ENCODE measurements around the gene CTDSP1. TPM values are rescaled to one million over a fixed set of nuclear protein-coding genes. Genes with fewer than 3 reads are reported as not detected.

CTDSP1 gene
- total RNA-seq, 2 experiments from 2014 or later = 149 to 152 TPM

DNA sequence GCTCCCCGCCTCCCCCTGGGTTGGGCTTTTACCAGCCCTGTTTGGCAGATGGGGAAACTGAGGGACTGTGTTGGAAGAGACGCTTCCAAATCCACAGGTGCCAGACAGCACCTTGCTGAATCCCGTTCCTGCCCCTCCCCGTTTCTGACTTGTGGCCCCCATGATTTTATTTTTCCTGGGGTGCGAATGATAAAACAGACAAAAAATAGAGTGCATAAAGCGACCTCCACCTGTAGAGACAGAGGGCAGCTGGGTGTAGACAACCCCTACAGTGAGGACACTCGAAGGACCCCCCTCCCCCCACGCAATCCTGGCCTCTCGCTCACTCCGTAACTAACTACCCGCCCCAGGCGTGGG is 2.2 kb upstream of the CTDSP1 start:
- H3K4me3 Mint-ChIP-seq = peak overlapping the region; percentile 87
- peaks cover 44% of the 10 kb centered on the region for H3K4me1 Mint-ChIP-seq
- CTCF ChIA-PET = interaction anchor here (1.6 to 4.8 kb wide), 6 partner anchors 9 to 127 kb away, joined by 8 to 35 read pairs (median 23); partner anchors contain the start of genes AAMP, CATIP, PNKD and TMBIM1
- no peaks in the 10 kb centered on the region for H3K9me3 Mint-ChIP-seq (ENCODE audit: low read depth)
- ATAC-seq (no peak), DNase-seq (no peak)
- peak overlapping the region; percentile 94 for H3K27ac Mint-ChIP-seq
- no peaks in the 10 kb centered on the region for H3K27me3 Mint-ChIP-seq
- peaks cover 5% of the 10 kb centered on the region for H3K36me3 Mint-ChIP-seq

DNA sequence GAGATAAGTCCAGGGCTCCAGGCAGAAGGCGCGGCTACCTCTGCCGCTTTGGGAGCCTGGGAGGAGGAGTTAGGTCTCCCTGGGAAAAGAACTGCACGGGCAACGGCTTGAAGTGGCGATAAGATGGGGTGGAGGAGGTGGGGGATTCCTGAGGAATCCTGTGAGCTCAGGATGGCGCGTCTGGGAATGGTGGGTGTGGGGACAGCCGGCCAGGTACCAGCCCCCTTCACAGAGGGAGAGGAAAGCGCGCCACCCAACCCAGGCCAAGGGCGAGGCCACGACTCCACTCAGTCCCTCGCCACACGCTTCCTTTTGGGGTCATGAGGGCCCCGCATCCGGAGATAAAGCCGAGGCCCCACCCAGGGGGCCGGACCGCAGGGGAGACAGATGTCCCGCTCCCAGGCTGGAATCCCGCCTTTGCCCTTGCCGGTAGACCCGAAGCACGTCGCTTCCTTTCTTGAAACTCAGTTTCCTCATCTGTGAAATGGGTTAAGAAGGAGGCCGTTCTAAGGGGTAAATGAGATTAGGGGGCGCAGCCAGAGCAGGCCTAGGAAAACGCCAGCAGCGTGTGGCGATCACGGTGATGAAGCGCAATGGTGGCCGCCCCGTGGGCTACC is 1.7 kb upstream of the CTDSP1 start:
- Mint-ChIP-seq H3K27me3 (no peaks in the 10 kb centered on the region), H3K9me3 (ENCODE audit: low read depth) (no peaks in the 10 kb centered on the region), H3K36me3 (peaks cover 5% of the 10 kb centered on the region), H3K4me3 (peak overlapping the region; percentile 87), H3K27ac (peak overlapping the region; percentile 94), H3K4me1 (peaks cover 47% of the 10 kb centered on the region)
- CTCF ChIA-PET = interaction anchor here (1.9 to 4.8 kb wide), 4 partner anchors 8 to 112 kb away, joined by 8 to 35 read pairs (median 32); partner anchors contain the start of genes CATIP and TMBIM1
- DNase-seq (peak; percentile 92), ATAC-seq (peak; percentile 32)

DNA sequence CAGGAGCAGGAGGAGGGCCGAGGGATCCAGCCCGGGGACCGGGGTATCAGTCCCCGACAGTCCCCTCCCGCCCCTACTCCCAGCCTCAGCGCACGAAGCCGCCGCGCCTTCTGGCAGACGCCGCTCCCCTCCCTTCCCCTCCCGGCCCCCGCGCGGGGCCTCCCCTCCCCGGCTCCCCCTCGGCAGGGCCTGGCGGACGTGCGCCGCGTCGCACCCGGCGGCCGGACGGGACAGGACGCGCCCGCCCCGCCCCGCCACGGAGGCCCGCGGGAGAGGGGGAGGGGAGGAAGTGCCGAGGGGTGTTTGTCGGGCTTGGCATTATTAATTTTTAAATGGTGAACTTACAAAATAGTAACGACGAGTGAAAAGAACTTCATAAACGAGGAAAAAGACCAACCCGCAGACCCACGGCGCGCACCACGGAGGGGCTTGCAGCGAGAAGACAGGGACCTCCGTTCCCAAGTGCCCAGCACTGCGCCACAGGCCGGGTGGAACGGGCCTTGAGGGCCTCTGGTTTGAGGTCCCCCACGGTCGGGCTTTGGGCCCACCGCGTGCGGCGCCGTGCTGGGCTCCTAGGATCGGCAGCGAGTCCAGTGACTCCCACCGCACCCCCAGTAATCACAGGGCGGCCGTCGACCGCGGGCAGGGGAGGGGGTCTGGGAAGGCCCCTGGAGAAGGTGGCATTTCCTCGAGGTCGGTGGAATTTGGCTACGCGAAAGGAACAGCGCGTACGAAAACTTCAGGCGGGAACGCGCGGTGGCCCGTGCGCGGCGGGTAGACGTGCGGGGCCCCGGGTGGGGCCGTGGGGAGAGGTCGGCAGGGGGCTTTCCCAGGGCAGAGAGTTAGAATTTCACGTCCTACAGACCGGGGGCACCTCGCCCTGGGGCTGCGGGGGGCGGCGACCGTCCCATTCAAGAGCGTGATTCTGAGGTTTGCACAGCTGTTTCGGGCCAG is 954 bp upstream of the CTDSP1 start:
- no peaks in the 10 kb centered on the region for H3K9me3 Mint-ChIP-seq (ENCODE audit: low read depth)
- peaks cover 11% of the 10 kb centered on the region for H3K36me3 Mint-ChIP-seq
- H3K27ac Mint-ChIP-seq = peak overlapping the region; percentile 94
- H3K4me3 Mint-ChIP-seq = peak overlapping the region; percentile 87
- CTCF ChIA-PET = interaction anchor here (3.6 kb wide), 1 partner anchor 113 kb away, joined by 32 read pairs; no protein-coding TSS in a partner anchor
- no peaks in the 10 kb centered on the region for H3K27me3 Mint-ChIP-seq
- DNase-seq = peak; percentile 87
- ATAC-seq = peak; percentile 16
- H3K4me1 Mint-ChIP-seq = peaks cover 54% of the 10 kb centered on the region

DNA sequence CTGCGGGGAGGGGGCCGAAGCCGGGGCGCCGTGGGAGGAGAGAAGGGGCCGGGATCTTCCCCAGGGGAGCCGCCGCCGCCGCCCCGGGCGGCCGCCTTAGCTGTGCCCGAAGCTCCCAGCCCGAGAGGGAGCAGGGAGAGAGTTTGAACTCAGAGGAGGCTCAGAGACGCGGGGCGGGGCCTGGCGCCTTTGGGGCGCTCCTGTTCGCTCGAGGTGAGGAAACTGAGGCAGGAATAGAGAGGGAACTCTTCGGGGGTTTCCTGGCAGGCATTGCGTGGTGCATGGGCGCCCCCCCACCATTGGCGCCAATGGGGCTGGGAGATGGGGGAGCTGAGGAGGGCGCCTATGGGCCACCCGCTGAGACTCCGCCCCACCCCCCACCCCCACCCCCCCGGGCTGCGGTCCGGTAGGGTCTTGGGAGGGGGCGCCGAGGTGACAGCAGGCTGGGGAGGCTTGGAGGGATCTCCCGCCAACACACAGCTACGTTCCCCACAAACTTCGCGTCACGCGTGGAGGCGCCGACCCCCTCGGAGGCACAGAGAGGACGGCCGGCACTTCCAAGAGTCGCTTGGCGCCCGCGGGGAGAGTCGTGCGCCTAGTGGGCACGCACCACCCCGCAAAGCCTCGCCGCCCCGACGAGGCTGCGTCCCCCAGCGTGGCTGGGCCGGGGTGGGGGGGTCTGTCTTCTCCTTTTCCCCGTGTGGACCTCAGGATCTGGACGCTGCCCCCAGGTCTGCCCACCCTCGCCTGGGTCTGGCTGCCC is 680 bp downstream of the CTDSP1 start:
- Mint-ChIP-seq H3K9me3 (ENCODE audit: low read depth) (no peaks in the 10 kb centered on the region), H3K36me3 (peaks cover 19% of the 10 kb centered on the region), H3K4me1 (peaks cover 53% of the 10 kb centered on the region), H3K4me3 (peak overlapping the region; percentile 85), H3K27me3 (no peaks in the 10 kb centered on the region), H3K27ac (peak overlapping the region; percentile 87)
- DNase-seq (peak; percentile 64), ATAC-seq (peak; percentile 1)
- CTCF ChIA-PET = interaction anchor here (0.9 to 1.5 kb wide), 5 partner anchors 99 to 170 kb away, joined by 3 to 6 read pairs (median 3); no protein-coding TSS in a partner anchor

DNA sequence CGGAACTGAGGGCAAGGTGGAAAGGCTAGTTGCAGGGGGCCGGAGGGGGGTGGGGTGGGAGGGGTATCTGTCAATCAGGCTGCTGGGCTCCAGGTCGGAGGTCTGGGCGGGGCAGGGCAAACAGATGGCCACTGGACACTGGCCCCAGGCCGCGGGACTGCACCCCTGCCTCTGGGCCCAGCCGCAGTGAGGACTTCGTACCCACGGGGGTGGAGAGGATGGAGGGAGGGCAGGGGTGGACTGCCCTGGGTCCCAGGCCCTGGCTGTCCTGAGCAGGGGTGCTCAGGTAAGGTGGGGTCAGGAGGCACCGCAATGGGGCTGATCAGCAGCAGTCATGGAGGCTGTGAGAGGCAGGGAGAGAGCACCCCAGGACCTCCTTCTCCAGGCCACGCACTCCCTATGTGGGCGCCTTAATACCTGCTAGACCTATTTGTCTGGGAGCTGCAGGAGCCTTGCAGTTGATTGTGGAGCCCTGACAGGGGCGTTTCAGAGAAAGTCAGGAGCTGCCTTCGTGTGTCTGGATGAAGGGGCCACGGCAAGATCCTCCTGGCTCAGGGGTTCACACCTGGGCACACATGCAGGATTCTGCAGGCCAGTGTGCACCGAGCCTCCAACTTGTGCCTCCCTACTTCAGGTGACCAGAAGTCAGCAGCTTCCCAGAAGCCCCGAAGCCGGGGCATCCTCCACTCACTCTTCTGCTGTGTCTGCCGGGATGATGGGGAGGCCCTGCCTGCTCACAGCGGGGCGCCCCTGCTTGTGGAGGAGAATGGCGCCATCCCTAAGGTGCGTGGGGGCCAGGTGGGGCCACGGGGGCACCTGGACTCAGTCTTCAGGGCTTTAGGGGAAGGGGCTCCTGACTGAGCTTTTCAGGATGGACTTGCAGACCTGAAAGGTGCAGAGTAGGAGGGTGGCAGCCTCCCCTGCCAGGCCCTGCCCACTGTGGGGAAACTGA is 1.5 kb downstream of the CTDSP1 start:
- Mint-ChIP-seq H3K4me3 (peak overlapping the region; percentile 85), H3K27me3 (no peaks in the 10 kb centered on the region), H3K9me3 (ENCODE audit: low read depth) (no peaks in the 10 kb centered on the region), H3K36me3 (peaks cover 19% of the 10 kb centered on the region), H3K4me1 (peaks cover 56% of the 10 kb centered on the region), H3K27ac (peak overlapping the region; percentile 64)
- no peak for DNase-seq
- CTCF ChIA-PET = interaction anchor here (0.7 to 1.5 kb wide), 6 partner anchors 108 to 169 kb away, joined by 3 to 6 read pairs (median 4); no protein-coding TSS in a partner anchor
- ATAC-seq = no peak

DNA sequence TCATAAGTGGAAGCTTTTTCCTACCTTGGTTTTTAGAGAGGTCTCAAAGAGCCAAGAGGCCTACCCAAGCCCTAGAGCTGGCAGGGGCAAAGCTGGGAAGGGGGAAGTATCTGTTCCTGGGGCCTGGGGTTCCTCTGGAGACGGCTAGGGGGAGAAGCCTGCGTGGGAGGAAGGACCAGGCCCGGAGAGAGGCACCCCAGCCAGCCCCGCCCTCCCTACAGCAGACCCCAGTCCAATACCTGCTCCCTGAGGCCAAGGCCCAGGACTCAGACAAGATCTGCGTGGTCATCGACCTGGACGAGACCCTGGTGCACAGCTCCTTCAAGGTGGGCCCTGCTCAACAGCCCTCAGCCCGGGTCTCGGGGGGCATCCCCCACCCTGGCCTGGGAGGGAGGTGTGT is 2.2 kb downstream of the CTDSP1 start:
- peak overlapping the region; percentile 64 for H3K27ac Mint-ChIP-seq
- no peaks in the 10 kb centered on the region for H3K27me3 Mint-ChIP-seq
- H3K9me3 Mint-ChIP-seq (ENCODE audit: low read depth) = no peaks in the 10 kb centered on the region
- no peak for DNase-seq
- H3K4me1 Mint-ChIP-seq = peaks cover 58% of the 10 kb centered on the region
- H3K36me3 Mint-ChIP-seq = peaks cover 19% of the 10 kb centered on the region
- no peak for ATAC-seq
- CTCF ChIA-PET = interaction anchor here (0.7 to 1.1 kb wide), 2 partner anchors 109 to 130 kb away, joined by 3 to 4 read pairs; no protein-coding TSS in a partner anchor
- H3K4me3 Mint-ChIP-seq = peak overlapping the region; percentile 85

DNA sequence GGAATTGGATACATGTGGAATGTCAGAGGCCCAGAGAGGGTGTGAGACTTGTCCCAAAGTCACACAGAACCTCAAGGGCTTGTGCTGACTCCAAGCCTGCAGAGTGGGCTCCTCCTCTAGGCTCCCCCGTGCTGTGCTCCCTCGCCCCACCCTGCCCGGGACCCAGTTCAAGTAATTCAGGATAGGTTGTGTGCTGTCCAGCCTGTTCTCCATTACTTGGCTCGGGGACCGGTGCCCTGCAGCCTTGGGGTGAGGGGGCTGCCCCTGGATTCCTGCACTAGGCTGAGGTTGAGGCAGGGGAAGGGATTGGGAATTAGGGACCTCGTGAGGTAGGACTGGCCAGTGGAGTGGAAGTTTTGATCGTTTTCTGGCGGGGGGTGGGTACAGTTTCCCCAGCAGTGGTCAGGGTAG is 2.8 kb downstream of the CTDSP1 start:
- no peaks in the 10 kb centered on the region for H3K27me3 Mint-ChIP-seq
- H3K36me3 Mint-ChIP-seq = peaks cover 19% of the 10 kb centered on the region
- no peaks in the 10 kb centered on the region for H3K9me3 Mint-ChIP-seq (ENCODE audit: low read depth)
- H3K4me3 Mint-ChIP-seq = peak overlapping the region; percentile 32
- no peak for ATAC-seq
- H3K4me1 Mint-ChIP-seq = peaks cover 58% of the 10 kb centered on the region
- no peak for DNase-seq
- peak overlapping the region; percentile 14 for H3K27ac Mint-ChIP-seq
- CTCF ChIA-PET = interaction anchor here (1.1 kb wide), 1 partner anchor 101 kb away, joined by 4 read pairs; no protein-coding TSS in a partner anchor

DNA sequence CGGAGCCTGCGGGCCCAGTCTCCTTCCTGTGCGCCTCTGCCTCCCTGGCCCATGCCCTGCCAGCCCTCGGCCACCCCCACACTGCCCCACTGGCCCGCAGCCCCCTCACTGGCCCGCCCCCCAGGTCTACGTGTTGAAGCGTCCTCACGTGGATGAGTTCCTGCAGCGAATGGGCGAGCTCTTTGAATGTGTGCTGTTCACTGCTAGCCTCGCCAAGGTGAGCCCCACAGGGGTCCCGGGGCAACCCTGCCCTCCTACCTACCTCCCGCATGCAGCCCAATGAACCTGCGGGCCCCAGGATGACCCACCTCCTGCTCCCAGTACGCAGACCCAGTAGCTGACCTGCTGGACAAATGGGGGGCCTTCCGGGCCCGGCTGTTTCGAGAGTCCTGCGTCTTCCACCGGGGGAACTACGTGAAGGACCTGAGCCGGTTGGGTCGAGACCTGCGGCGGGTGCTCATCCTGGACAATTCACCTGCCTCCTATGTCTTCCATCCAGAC is 3.3 kb downstream of the CTDSP1 start:
- CTCF ChIA-PET = interaction anchor here (0.6 to 1.1 kb wide), 2 partner anchors 27 to 101 kb away, joined by 3 to 4 read pairs; no protein-coding TSS in a partner anchor
- no peak for DNase-seq
- H3K27ac Mint-ChIP-seq = no peak overlapping the region
- H3K27me3 Mint-ChIP-seq = no peaks in the 10 kb centered on the region
- H3K4me3 Mint-ChIP-seq = no peak overlapping the region
- peaks cover 19% of the 10 kb centered on the region for H3K36me3 Mint-ChIP-seq
- no peak for ATAC-seq
- no peaks in the 10 kb centered on the region for H3K9me3 Mint-ChIP-seq (ENCODE audit: low read depth)
- peaks cover 58% of the 10 kb centered on the region for H3K4me1 Mint-ChIP-seq

DNA sequence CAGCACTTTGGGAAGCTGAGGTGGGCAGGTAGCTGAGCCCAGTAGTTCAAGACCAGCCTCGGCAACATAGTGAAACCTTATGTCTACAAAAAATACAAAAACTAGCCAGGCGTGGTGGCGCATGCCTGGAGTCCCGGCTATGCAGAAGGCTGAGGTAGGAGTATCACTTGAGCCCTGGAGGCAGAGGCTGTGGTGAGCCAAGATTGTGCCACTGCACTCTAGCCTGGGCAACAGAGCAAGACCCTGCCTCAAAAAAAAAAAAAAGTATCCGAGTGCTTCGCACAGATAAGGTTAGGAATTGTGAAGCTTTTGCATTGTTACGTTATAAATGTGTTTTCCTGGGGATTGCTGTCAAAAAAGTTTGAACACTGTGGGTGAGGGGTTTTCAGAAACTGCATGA is 4.1 kb downstream of the CTDSP1 start:
- DNase-seq = no peak
- H3K4me1 Mint-ChIP-seq = peaks cover 60% of the 10 kb centered on the region
- H3K36me3 Mint-ChIP-seq = peaks cover 19% of the 10 kb centered on the region
- peak overlapping the region; percentile 41 for H3K27ac Mint-ChIP-seq
- no peaks in the 10 kb centered on the region for H3K27me3 Mint-ChIP-seq
- H3K4me3 Mint-ChIP-seq = no peak overlapping the region
- CTCF ChIA-PET = interaction anchor here (0.9 to 1.7 kb wide), 2 partner anchors 113 to 132 kb away, joined by 3 to 5 read pairs; no protein-coding TSS in a partner anchor
- ATAC-seq = no peak
- H3K9me3 Mint-ChIP-seq (ENCODE audit: low read depth) = no peaks in the 10 kb centered on the region

DNA sequence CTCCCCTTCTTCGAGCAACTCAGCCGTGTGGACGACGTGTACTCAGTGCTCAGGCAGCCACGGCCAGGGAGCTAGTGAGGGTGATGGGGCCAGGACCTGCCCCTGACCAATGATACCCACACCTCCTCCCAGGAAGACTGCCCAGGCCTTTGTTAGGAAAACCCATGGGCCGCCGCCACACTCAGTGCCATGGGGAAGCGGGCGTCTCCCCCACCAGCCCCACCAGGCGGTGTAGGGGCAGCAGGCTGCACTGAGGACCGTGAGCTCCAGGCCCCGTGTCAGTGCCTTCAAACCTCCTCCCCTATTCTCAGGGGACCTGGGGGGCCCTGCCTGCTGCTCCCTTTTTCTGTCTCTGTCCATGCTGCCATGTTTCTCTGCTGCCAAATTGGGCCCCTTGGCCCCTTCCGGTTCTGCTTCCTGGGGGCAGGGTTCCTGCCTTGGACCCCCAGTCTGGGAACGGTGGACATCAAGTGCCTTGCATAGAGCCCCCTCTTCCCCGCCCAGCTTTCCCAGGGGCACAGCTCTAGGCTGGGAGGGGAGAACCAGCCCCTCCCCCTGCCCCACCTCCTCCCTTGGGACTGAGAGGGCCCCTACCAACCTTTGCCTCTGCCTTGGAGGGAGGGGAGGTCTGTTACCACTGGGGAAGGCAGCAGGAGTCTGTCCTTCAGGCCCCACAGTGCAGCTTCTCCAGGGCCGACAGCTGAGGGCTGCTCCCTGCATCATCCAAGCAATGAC is 4.8 kb downstream of the CTDSP1 start:
- no peaks in the 10 kb centered on the region for H3K27me3 Mint-ChIP-seq
- DNase-seq = no peak
- H3K9me3 Mint-ChIP-seq (ENCODE audit: low read depth) = no peaks in the 10 kb centered on the region
- H3K27ac Mint-ChIP-seq = peak overlapping the region; percentile 88
- CTCF ChIA-PET = interaction anchor here (0.9 to 4.5 kb wide), 6 partner anchors 9 to 443 kb away, joined by 3 to 35 read pairs (median 5); partner anchors contain the start of gene USP37
- ATAC-seq = no peak
- peaks cover 19% of the 10 kb centered on the region for H3K36me3 Mint-ChIP-seq
- no peak overlapping the region for H3K4me3 Mint-ChIP-seq
- peaks cover 60% of the 10 kb centered on the region for H3K4me1 Mint-ChIP-seq

DNA sequence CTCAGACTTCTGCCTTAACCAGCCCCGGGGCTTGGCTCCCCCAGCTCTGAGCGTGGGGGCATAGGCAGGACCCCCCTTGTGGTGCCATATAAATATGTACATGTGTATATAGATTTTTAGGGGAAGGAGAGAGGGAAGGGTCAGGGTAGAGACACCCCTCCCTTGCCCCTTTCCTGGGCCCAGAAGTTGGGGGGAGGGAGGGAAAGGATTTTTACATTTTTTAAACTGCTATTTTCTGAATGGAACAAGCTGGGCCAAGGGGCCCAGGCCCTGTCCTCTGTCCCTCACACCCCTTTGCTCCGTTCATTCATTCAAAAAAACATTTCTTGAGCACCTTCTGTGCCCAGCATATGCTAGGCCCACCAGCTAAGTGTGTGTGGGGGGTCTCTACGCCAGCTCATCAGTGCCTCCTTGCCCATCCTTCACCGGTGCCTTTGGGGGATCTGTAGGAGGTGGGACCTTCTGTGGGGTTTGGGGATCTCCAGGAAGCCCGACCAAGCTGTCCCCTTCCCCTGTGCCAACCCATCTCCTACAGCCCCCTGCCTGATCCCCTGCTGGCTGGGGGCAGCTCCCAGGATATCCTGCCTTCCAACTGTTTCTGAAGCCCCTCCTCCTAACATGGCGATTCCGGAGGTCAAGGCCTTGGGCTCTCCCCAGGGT is 5.5 kb downstream of the CTDSP1 start:
- H3K4me1 Mint-ChIP-seq = peaks cover 60% of the 10 kb centered on the region
- peak overlapping the region; percentile 65 for H3K4me3 Mint-ChIP-seq
- no peaks in the 10 kb centered on the region for H3K27me3 Mint-ChIP-seq
- CTCF ChIA-PET = interaction anchor here (1.1 to 4.5 kb wide), 6 partner anchors 10 to 443 kb away, joined by 4 to 35 read pairs (median 5); partner anchors contain the start of gene USP37
- no peak for DNase-seq
- peaks cover 17% of the 10 kb centered on the region for H3K36me3 Mint-ChIP-seq
- no peak for ATAC-seq
- H3K27ac Mint-ChIP-seq = peak overlapping the region; percentile 88
- H3K9me3 Mint-ChIP-seq (ENCODE audit: low read depth) = no peaks in the 10 kb centered on the region
